Parathyroid adenoma (tissue), 2 donors: Measurements from ENCODE around the gene PSPH.
A peak's percentile ranks its signal among the peaks of the same experiment; 100 is the strongest.
"Not testable (repeated sequence)": the region's sequence is repeated elsewhere in the genome, so short reads cannot be mapped to it uniquely, and the experiment has no call there.

Experiments
- H2AFZ ChIP-seq: fragments of 300-600 bp; sonication (generic); one replicate; pipeline ENCODE4 v1.7.0; 2017; ENCODE audit warnings: antibody characterized with exemption, mild to moderate bottlenecking
- H3K27ac ChIP-seq: fragments of 300-600 bp; sonication (generic); one replicate; pipeline ENCODE4 v1.7.0; 2017
- H3K27me3 ChIP-seq: fragments of 300-600 bp; sonication (generic); one replicate; pipeline ENCODE4 v1.7.0; 2017; ENCODE audit warnings: low read length; ENCODE audit not compliant: control insufficient read depth, insufficient read depth
- H3K36me3 ChIP-seq: fragments of 300-600 bp; sonication (generic); one replicate; pipeline ENCODE4 v1.7.0; 2017; ENCODE audit warnings: low read length; ENCODE audit not compliant: control insufficient read depth, insufficient read depth
- H3K4me1 ChIP-seq: fragments of 300-600 bp; sonication (generic); one replicate; pipeline ENCODE4 v1.7.0; 2017; ENCODE audit warnings: control low read depth
- H3K4me2 ChIP-seq: fragments of 300-600 bp; sonication (generic); one replicate; pipeline ENCODE4 v1.7.0; 2017; ENCODE audit warnings: low read length
- H3K4me3 ChIP-seq: fragments of 300-600 bp; sonication (generic); one replicate; pipeline ENCODE4 v1.7.0; 2017; ENCODE audit warnings: low read depth, low read length
- H3K79me2 ChIP-seq: fragments of 300-600 bp; sonication (generic); one replicate; pipeline ENCODE4 v1.7.0; 2017; ENCODE audit warnings: control low read depth
- H3K9ac ChIP-seq: fragments of 300-600 bp; sonication (generic); one replicate; pipeline ENCODE4 v1.7.0; 2017; ENCODE audit warnings: mild to moderate bottlenecking
- H3K9me3 ChIP-seq: fragments of 300-600 bp; sonication (generic); one replicate; pipeline ENCODE4 v1.7.0; 2017; ENCODE audit warnings: low read length; ENCODE audit not compliant: control insufficient read depth
- CTCF ChIP-seq: fragments of 300-600 bp; sonication (generic); IDR thresholded peaks from one replicate; pipeline ENCODE4 v1.7.0; 2017; ENCODE audit warnings: antibody characterized with exemption, mild to moderate bottlenecking
- donor health status: primary hyperparathyroidism.

Gene PSPH

GRCh38 chr7:56033671-56034432, 17.4 kb downstream of the PSPH start:
- H3K4me3 ChIP-seq, result peak overlapping the region; percentile 52
- H3K4me1 ChIP-seq, result no peaks in the 10 kb centered on the region
- TF ChIP-seq CTCF, result no peak
- no peaks in the 10 kb centered on the region for H3K9me3 ChIP-seq
- H3K9ac ChIP-seq, result no peak overlapping the region
- H2AFZ ChIP-seq, result peak overlapping the region; percentile 52
- no peaks in the 10 kb centered on the region for H3K79me2 ChIP-seq
- no peak overlapping the region for H3K27ac ChIP-seq
- H3K27me3 ChIP-seq, result no peaks in the 10 kb centered on the region
- H3K36me3 ChIP-seq, result no peaks in the 10 kb centered on the region
- peak overlapping the region; percentile 62 for H3K4me2 ChIP-seq

GRCh38 chr7:56032578-56032977, 18.7 kb downstream of the PSPH start:
- not testable (repeated sequence) for H3K4me3 ChIP-seq, H3K9me3 ChIP-seq, H3K27me3 ChIP-seq, H3K79me2 ChIP-seq, H2AFZ ChIP-seq, H3K9ac ChIP-seq, H3K36me3 ChIP-seq, H3K27ac ChIP-seq, H3K4me2 ChIP-seq, H3K4me1 ChIP-seq

GRCh38 chr7:56031556-56031955, 19.7 kb downstream of the PSPH start:
- not testable (repeated sequence) for H3K4me1 ChIP-seq, H3K27ac ChIP-seq, H3K79me2 ChIP-seq, H3K36me3 ChIP-seq, H3K27me3 ChIP-seq, H3K4me2 ChIP-seq, H3K9ac ChIP-seq, H3K4me3 ChIP-seq, H3K9me3 ChIP-seq, H2AFZ ChIP-seq

GRCh38 chr7:56030340-56030739, 20.9 kb downstream of the PSPH start:
- Histone ChIP-seq H3K27ac (no peak overlapping the region), H3K79me2 (no peaks in the 10 kb centered on the region)
- TF ChIP-seq CTCF, result no peak

GRCh38 chr7:56028942-56029630, 22.2 kb downstream of the PSPH start:
- H3K9me3 ChIP-seq, result no peaks in the 10 kb centered on the region
- no peak overlapping the region for H3K9ac ChIP-seq
- H3K27ac ChIP-seq, result no peak overlapping the region
- H3K4me1 ChIP-seq, result no peaks in the 10 kb centered on the region
- no peaks in the 10 kb centered on the region for H3K27me3 ChIP-seq
- no peak overlapping the region for H3K4me2 ChIP-seq
- H3K79me2 ChIP-seq, result no peaks in the 10 kb centered on the region
- H3K4me3 ChIP-seq, result no peak overlapping the region
- TF ChIP-seq CTCF, result no peak
- H2AFZ ChIP-seq, result no peak overlapping the region
- no peaks in the 10 kb centered on the region for H3K36me3 ChIP-seq

More at GRCh38 chr7:56030340-56030739, 20.9 kb downstream of the PSPH start:
- H3K9me3 ChIP-seq, result no peaks in the 10 kb centered on the region
- H3K4me1 ChIP-seq, result no peaks in the 10 kb centered on the region
- no peak overlapping the region for H3K4me3 ChIP-seq
- H2AFZ ChIP-seq, result no peak overlapping the region
- H3K36me3 ChIP-seq, result no peaks in the 10 kb centered on the region
- H3K9ac ChIP-seq, result no peak overlapping the region
- H3K4me2 ChIP-seq, result no peak overlapping the region
- no peaks in the 10 kb centered on the region for H3K27me3 ChIP-seq
